Measurements from ENCODE around the gene OR51M1. TPM values are rescaled to one million over a fixed set of nuclear protein-coding genes. Genes with fewer than 3 reads are reported as not detected.

OR51M1 gene
- total RNA-seq, 1 donor from 2014 or later, result not detected

DNA sequence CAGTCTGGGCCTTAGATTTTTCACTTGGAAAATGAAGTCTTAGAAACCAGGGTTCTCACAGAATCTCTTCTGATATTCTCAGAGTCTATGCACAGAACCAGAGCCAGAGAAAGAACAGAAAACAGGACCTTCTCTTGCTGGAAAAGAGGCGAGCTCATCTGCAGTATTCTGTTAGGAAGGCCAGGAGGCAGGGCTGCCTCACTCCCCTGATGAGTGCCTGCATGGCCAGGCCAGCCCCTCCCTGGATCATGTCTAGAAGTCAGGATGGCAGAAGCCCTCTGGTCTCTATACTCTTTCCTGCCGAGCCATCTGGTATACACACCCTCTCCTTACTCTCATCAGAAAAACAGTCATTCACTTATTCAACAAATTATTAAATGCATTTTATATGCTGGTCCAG is 723 bp downstream of the OR51M1 start:
- no peak for DNase-seq (ENCODE audit: low spot score)

DNA sequence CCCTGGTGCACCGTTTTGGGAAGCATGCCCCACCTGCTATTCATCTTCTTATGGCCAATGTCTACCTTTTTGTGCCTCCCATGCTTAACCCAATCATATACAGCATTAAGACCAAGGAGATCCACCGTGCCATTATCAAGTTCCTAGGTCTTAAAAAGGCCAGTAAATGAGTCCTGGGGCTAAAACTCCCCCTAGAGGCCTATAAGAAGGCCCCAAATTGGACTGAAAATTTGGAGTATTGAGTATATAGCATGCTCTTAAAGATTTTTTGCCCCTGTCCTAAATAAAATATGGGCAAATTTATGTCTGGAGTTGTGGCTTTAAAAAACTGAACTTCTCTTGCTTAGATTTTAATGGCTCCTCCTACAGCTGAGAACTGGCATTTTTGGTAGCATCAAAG is 6.6 kb downstream of the OR51M1 start:
- no peak for DNase-seq (ENCODE audit: low spot score)

DNA sequence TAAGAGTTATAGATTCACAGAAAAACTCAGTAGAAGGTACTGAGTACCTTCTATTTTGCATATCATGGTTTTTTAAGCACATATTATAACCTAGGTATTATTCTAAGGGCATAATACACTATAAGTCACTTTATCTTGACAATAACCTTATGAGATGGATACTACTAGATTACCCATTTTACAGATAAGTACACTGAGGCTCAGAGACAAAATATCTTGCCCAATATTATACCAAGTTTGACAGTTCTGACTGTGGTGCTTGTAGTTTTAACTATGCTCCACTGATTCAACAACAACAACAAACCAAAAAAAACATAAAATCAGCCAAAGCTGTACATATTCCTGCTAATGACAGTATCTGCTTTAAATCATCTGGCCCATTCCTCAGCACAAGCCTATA is 10.5 kb downstream of the OR51M1 start:
- DNase-seq (ENCODE audit: low spot score), result no peak

DNA sequence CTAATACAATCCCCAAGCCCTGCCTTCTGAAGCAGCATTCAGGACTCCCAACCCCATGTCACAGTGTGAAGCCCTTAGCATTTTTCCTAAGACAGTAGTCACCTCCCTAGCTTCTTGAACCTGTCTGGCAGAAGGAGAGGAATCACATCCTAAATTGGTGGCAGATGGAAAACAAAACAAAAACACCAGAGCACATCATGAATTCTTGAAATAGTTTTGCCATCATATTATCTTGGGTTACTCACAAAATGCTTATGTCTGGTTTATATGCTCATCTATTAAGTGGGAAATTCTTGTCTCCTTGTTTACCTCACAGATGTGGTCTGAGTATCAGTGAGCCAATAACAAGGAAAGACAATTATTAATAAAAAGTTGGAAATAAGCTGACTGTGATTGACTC is 15.3 kb downstream of the OR51M1 start:
- DNase-seq (ENCODE audit: low spot score), result no peak

DNA sequence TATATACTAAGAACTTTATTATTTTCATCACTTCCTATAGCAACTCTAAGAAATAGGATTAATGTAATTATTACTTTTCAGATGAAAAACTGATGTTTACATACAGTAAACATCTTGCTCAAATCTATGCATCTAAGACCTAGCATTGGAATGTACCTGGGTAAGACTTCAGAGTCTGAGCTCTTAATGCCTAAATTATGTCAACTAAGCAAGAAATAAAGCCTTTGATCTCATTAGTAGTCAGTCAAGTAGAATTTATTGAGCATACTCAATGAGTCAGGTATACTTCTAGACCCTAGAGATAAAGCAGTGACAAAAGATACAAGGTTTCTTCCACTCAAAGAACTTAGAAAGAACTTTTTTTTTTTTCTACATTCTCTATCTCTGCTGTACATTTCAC is 21.6 kb downstream of the OR51M1 start:
- no peak for DNase-seq (ENCODE audit: low spot score)

DNA sequence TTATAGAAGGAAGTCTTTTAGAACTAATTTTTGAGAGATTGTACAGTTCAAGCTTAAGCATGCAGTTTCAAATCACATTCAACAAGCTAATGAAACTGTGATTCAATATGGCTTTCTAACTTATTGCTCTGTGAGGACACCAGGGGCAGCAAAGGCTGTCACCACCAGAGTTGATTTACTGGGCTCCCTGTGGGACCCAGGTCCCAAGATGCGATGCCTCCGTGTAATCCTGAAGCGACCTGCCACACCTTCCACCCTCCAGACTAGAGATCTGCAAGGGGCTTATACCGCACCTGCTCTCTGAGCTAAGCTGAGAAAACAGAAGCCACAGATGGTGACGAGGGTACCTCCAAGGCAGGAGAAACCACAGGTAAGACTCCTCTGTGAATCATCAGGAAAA is 37.4 kb downstream of the OR51M1 start:
- no peak for DNase-seq (ENCODE audit: low spot score)

DNA sequence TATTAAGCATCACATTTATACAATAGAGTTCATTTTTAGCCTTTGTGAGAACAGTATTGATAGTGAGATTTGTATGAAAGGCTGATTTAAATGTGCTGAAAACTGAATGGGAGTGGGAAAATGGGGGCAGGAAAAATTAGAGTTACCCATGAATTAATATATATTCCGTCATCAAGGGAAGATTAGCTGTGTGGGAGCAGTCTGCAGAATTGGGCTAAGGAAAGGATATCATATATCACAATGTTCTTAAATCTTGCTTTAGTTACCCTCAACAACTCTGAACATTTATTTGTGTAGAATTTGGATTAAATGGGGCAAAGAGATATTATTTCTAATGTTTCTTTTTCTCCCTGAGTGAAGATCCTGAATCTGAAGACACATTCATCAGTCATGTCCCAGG is 38.2 kb downstream of the OR51M1 start, which contains the start of gene OR51Q1:
Gene OR51Q1 (plus strand): TSS at position 301 of the 400 bp plus-strand sequence. CDS start 90 bp downstream, at position 391.
- DNase-seq (ENCODE audit: low spot score), result no peak

DNA sequence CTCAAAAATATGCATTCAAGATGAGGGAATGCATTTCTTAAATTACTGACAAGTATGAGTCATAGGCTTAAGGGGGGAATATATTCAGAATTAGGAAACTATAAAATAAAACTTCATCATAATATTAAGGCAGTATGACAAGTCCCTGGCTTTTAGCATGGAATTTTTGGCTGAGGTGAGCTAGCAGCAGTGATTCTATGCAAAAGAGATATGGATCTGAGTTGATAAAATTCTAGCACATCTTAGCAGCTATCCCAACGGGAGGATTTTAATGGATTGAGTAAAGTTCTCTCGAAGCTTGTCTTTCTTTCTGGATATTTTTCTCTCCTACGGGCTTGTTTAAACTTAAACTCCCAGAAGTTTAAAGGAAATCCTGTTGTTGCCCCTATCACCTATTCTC is 39.5 kb downstream of the OR51M1 start:
- no peak for DNase-seq (ENCODE audit: low spot score)

DNA sequence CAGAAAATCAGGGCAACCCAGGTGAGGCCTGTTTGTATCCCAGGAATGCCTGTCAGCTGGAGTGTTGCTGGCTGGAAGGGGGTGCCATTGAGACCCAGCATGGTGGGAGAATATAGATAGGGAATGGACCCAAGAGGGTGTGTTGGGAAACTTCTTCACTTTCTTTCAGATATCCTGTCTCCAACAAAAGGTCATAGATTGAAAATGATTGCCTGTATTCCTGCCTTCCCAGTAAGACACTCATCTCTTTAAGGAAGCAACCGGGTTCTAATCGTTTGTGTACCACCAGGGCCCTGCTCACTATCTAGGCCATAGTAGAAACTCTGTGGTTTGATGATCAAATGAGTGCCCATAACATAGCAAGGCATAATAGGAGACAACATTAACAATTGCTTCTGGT is 57.8 kb downstream of the OR51M1 start, which contains the start of gene OR51I1:
Gene OR51I1 (minus strand): TSS at position 101 of the 400 bp plus-strand sequence. CDS start 0 bp downstream, at position 101.
- no peak for DNase-seq (ENCODE audit: low spot score)

Other genes starting within 250 kb of the OR51M1 start
- not detected for gene OR52A5, start 245.5 kb upstream of the OR51M1 start, total RNA-seq
- gene OR52A1, start 229.1 kb upstream of the OR51M1 start, total RNA-seq, result not detected
- not detected for gene OR51V1, start 183.1 kb upstream of the OR51M1 start, total RNA-seq
- gene HBB, start 156.7 kb upstream of the OR51M1 start, total RNA-seq, result 346 TPM
- gene HBD, start 149.3 kb upstream of the OR51M1 start, total RNA-seq, result 0.80 TPM
- gene HBG1, start 134.0 kb upstream of the OR51M1 start, total RNA-seq, result not detected
- not detected for gene HBG2, start 129.0 kb upstream of the OR51M1 start, total RNA-seq
- gene HBE1, start 113.9 kb upstream of the OR51M1 start, total RNA-seq, result not detected
- not detected for gene OR51B4, start 81.9 kb upstream of the OR51M1 start, total RNA-seq
- gene OR51B2, start 59.5 kb upstream of the OR51M1 start, total RNA-seq, result not detected
- not detected for gene OR51B5, start 40.3 kb upstream of the OR51M1 start, total RNA-seq
- not detected for gene OR51B6, start 32.3 kb upstream of the OR51M1 start, total RNA-seq
- not detected for gene OR51Q1, start 38.3 kb downstream of the OR51M1 start, total RNA-seq
- not detected for gene OR51I1, start 57.7 kb downstream of the OR51M1 start, total RNA-seq
- gene OR51I2, start 65.5 kb downstream of the OR51M1 start, total RNA-seq, result not detected
- not detected for gene OR52D1, start 104.9 kb downstream of the OR51M1 start, total RNA-seq
- 0.22 TPM for gene UBQLN3, start 126.1 kb downstream of the OR51M1 start, total RNA-seq
- gene UBQLNL, start 132.9 kb downstream of the OR51M1 start, total RNA-seq, result 0.19 TPM
- not detected for gene OR52H1, start 164.7 kb downstream of the OR51M1 start, total RNA-seq
- gene OR52B6, start 197.1 kb downstream of the OR51M1 start, total RNA-seq, result not detected
- gene TRIM6, start 212.8 kb downstream of the OR51M1 start, total RNA-seq, result 1.4 TPM
- gene TRIM34, start 241.2 kb downstream of the OR51M1 start, total RNA-seq, result 6.1 TPM

All from mesenteric fat pad (tissue), 1 donor.